Fibroblast of skin of left quadriceps (primary cell): ENCODE measurements around the gene ABRACL.
"Not testable (repeated sequence)": the region's sequence is repeated elsewhere in the genome, so short reads cannot be mapped to it uniquely, and the experiment has no call there.

Experiments
- DNase-seq, 2 experiments: peaks; one replicate each; pipeline ENCODE4 v3.0.0-alpha.2; 2013; ENCODE audit warnings: low read depth in 2 of 2

The ABRACL gene

DNA sequence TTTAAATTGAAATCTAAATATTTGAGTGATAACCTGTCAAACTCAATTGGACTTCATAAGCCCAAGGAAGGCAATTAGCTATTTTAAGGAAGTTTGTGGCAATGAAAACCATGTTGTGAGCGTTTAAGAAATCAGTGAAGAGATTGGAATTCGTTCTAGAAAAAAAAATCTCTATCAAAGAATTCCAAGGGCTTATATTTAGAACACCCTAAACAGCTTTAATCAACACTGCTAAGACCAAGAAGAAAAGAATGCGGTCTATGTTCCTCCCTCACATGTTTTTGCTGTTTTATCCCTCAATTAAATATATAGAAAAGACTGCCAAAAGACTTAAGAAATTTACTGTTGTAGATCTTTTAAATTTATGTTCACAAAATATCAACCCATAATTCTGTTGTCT is 16.6 kb upstream of the ABRACL start:
- no peak for DNase-seq

DNA sequence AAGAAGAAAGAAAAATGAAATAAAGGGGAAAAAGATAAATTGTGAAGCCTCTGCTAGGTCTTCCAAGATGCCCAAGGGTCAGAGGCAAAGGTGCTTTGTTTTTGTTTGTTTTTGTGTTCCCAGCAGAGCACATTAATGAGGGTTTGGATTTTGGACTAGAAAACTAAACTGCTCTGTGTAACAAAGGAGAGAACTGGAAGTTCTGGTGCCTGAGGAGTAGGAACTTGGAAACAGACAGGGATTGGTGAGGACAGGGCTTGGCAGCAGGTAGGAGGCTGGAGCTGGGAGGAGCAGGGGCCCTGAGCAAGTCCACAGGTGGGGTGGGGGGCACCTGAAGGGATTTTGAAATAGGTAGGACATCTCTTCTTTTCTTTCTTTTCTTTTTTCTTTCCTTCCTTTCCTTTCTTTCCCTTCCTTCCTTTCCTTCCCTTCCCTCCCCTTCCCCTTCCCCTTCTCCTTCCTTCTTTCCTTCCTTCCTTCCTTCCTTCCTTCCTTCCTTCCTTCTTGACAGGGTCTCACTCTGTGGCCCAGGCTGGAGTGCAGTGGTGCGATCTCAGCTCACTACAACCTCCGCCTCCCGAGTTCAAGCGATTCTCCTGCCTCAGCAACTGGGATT is 15.3 kb upstream of the ABRACL start:
- no peak for DNase-seq

DNA sequence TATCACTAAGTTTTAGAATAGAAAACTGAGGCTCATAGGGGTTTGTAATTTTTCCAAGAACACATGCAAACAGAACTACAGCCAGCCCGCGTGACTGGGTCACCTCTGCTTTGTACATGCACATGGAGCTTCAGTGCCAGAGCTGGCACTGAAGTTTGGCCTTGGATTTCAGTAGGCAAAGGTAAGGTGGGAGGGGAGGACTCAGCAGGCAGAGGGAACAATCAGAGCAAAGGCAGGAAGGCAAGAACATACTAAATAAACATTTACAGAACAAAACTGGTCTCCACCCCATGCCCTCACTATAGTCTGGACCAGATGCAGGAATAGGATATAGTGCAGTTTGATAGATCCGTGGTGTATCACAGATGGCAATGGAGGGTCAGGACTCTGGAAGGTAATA is 13.6 kb upstream of the ABRACL start:
- DNase-seq, result no peak

DNA sequence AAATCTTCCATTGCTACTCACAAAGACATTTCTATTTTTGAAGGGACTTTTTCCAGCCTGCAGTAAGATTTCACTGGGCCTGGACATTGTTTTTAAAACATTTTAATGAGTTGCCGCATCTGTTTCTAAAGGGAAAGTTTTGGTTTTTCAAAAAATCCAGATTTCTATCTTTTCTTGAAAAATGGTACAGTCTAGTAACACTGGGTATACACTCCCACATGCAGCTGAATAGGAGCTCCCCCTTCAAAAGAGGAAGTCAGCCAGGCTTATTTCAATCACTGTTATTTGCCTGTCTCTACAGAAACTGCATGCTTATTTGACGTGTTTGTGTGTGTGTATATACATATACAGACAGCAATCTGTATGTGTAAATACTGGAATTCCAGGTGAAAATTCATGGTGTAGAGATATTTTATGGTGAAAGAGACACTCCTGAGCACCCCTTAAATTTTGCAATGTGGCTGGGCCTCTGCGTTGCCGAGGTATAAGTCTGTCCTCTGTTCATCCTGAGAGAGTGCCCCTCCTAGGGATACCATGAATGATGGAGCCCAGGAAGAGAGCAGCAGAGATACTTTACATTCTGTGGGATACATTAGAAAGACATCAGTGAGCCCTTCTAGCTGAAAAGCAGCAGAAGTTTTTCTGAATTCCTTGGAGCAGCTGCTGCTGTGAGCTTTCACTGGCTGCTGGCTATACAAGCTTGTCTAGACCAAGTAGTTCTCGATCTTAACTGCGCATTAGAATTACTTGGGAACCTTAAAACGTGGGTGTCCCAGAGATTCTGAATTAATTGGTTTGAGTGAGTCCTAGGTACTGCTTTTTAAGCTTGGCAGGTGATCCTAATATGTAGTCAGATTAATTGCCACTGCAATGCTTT is 12.0 kb upstream of the ABRACL start:
- no peak for DNase-seq

DNA sequence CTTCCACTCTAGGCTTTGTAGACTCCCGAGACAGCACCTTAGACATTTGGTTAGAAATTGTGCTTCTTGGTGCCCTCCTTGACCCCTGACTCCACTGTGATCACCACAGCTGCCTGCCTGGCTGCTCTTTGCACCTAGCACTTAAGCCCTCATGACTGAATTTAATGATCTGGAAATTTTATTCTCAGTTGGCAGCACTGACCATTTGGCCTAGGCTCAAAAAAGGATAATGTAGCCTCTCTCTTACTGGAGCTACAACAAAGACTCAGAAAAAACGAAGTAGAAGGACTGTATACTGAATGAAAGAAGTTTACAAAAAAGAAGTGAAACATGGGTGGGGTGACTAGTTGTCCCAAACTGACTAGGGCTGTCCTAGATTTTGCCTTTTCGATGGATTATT is 11.3 kb upstream of the ABRACL start:
- DNase-seq, result no peak

DNA sequence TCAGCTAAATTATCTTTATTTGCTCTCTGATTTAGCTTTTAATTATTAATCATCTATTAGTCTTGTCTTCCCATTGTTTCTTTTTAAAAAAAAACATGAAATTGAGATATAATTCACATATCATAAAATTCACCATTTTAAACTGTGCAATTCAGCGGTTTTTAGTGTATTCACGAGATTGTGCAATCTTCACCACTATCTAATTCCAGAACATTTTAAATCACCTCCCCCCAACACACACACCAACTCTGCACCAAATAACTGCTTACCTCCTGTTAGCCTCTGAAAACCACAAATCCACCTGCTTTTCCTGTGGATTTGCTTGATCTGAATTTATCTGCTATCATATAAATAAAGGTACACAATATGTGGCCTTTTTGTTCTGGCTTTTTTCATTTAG is 8.8 kb upstream of the ABRACL start:
- DNase-seq, result no peak

DNA sequence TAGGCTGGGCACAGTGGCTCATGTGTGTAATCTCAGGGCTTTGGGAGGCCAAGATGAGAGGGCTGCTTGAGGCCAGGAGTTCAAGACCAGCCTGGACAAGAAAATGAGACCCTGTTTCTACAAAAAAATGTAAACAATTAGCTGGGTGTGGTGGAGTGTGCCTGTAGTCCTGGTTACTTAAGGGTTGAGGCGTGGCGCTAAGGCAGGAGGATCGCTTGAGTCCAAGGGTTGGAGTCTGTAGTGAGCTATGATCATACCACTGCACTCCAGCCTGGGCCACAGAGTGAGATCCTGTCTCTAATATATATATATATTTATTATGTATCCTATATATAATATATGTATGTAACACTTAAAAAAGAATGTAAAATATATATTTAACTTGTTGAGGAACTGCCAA is 7.9 kb upstream of the ABRACL start:
- DNase-seq, result no peak

DNA sequence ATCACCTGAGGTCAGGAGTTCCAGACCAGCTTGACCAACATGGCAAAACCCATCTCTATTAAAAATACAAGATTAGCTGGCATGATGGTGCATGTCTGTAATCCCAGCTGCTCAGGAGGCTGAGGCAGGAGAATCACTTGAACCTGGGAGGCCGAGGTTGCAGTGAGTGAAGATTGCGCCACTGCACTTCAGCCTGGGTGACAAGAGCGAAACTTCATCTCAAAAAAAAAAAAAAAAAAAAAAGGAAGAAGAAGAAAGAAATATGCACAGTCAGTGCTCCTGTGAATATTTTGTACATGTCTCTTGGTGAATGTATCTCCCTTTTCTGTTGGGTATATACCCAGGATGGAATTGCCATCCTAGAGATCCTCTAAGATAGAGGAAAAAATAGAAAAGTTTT is 3.1 kb upstream of the ABRACL start:
- not testable (repeated sequence) for DNase-seq

DNA sequence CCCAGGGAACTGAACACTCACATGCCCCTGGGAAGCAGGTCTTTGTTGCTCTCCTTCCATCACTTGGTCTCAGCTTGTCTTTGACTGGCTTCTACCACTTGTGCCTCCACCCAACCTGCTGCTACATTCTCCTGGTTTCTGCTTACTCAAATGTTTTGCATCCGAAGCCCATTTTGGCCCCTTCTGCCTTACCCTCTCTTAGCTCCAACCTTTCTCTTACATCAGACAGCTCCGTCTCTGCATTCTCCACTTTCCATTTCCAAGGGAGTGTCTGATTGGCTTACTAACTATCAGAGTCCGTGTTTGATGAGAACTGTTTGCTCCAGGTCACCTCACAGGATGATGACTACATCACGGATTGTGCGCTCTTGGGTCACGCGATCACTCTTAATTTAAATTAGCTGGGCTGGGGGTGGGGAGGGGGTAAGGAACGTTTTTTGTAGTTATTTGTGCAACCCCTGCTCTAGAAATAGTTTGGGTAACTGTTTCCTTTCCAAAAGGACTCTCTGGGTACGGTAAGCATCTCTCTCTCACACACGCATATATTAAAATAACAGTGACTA is 844 bp upstream of the ABRACL start:
- no peak for DNase-seq

DNA sequence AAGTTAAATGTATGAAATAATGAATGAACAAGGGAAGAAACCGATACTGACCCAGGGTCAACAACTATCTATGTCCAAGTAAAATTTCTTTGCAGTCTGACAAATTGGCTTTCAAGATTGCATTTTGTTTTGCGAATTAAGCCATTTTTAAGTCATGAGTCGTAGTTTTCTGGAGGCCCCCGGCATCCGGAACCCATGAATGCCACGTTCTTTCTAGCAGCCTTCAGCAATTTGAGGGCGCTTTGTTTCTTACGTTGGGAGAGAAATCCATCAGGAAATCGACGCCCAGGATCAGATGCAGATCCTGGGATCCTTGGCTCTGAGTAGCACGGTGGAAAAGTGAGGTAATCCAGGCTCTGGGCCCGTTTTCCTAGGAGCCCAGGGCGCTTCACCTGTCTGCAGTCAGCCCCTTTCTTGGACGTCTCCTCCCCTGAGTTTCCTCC is 309 bp upstream of the ABRACL start:
- peak in 1 of 2 experiments; percentile 21 for DNase-seq

DNA sequence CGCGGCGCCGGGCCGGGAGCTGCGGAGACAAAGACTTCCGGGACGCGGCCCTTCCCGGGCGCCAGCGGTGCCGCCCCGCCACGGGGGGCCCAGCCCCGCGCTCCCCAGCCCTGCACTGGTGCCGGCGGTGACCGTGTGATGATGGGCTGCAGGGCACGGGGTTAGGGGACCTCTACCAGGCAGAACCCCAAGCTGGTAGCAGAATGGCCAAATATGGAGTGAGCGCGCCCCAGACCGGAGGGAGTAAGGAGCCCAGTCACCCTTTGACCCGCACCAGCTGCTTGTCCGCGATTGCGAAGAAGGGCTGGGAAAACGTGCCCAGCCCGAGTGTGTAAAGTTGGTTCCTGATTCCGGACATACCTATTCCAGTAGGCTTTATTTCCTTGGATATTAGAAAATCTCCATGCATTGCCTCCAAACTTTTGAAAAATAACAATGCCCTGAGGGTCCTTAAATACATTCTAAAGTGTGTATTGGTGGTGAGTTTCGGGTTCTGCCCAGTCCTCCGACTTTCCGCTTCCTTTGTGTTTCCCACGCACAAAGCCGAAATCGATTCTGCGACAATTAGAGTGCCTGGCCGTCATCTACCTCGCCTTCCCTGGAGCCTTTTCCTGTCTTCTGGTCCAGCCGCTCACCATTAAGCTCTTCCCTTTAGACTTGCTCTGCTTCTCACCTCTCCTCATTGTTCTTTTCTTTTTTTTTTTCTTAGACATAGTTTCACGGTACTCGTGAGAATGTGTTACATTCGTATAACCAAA is 1.1 kb downstream of the ABRACL start:
- no peak for DNase-seq

DNA sequence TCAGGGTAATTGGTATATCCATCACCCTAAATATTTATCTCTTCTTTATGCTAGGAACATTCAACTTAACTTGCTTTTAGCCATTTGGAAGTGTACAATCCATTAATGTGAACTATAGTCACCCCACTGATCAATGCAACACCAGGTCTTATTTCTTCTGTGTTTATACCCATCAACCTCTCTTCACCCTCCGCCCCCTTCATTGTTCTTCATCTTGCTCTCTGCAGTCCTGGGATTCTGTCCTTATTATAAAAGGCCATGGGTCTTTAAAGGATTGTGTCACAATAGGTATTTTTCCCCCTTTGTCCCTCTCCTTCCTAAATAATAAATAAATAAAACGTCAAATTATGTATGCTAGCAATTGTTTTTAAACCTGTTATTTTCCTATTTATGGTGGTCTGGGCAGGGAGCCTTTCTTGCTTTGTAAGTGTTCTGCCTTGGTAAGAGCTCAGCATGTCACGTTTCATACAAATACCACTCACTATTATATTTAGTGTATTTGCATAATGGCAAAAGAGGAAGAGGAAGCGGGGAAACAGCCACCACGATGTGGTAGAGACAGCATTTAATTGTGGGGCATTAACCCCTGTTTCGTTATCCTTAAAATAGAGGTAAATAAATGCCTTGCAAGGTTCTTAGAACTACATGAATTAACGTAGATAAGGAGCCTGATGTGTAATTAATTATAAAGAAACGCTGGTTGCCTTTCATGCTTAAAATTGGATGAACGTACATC is 1.9 kb downstream of the ABRACL start:
- no peak for DNase-seq

DNA sequence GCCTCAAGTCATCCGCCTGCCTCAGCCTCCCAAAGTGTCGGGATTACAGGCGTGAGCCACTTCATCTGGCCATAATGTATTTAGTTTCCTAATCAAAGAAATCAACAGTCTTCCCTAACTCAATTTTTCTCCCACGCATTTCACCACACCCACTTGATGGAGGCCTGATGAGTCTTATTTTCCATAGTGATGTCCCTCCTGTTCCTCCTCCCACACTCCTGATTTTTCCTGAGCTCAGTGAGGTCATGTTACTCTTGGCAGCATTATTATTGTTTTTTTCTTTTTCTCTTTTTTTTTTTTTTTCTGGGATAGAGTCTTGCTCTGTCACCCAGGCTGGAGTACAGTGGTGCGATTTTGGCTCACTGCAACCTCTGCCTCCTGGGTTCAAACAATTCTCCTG is 8.9 kb downstream of the ABRACL start:
- DNase-seq, result no peak

DNA sequence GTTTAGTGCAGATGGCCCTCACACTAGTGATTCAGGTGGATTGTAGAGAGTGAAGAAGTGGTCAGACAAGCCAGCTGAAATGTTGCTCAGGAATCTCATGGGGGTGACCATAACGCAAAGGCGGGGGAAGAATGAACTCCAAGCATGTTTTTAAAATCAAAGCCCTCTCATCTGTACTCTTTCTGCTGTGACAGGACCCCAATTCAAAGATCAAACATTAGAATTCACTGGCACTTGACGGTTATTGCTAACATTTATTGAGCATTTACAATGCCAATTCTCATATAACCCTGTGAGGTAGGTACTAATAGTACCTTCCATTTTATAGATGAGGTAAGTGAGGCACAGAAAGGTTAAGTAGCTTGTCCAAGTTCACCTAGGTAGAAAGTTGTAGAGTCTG is 15.7 kb downstream of the ABRACL start:
- no peak for DNase-seq

DNA sequence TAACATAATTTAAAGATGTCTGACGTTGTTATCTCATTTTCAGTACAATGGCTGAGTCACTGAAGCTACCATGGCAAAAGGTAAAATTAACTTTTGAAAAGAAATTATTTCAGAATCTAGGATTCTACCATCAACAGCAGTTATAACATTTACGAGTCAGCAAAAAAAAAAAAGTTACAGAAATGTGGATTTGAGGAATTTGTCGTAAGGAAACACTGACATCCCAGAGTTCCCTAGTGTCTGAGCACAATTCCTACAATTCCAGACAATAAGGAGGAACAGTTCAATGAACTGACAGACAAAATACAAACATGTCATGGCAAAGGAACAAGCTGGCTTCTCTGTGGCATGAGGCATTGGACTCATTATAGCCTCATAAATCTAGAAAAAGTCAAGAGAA is 19.1 kb downstream of the ABRACL start:
- no peak for DNase-seq

DNA sequence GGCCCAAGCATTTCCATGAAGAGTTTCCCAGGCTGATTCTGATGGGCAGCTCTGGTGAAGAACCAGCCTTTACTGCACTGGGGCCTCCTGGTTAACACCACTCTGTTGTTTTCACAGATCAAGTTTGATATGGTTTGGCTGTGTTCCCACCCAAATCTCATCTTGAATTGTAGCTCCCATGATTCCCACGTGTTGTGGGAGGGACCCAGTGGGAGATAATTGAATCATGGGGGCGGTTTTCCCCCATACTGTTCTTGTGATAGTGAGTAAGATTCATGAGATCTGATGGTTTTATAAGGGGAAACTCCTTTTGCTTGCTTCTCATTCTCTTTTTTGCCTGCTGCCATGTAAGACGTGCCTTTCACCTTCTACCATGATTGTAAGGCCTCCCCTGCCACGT is 20.4 kb downstream of the ABRACL start:
- not testable (repeated sequence) for DNase-seq

DNA sequence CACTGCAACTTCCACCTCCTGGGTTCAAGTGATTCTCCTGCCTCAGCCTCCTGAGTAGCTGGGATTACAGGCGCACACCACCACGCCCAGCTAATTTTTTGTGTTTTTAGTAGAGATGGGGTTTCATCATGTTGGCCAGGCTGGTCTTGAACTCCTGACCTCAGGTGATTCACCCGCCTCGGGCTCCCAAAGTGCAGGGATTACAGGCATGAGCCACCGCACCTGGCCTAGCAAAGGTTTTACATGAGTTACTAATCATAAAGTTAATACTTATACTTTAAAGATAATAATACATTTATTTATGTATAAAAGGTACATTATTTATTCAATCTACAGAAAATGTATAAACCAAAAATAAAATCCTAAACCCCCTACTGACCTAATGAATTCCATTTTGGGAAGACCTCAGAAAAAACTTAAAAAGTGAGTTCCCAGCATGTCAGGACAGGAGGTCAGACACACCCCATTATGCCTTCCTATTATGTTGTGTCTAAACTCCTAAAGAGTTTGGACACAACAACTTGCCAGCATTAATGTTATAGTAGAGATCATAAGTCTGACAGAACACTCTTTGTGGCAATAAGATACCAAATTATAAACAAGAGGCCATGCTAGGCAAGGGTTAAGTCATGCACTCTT is 21.7 kb downstream of the ABRACL start:
- not testable (repeated sequence) for DNase-seq

DNA sequence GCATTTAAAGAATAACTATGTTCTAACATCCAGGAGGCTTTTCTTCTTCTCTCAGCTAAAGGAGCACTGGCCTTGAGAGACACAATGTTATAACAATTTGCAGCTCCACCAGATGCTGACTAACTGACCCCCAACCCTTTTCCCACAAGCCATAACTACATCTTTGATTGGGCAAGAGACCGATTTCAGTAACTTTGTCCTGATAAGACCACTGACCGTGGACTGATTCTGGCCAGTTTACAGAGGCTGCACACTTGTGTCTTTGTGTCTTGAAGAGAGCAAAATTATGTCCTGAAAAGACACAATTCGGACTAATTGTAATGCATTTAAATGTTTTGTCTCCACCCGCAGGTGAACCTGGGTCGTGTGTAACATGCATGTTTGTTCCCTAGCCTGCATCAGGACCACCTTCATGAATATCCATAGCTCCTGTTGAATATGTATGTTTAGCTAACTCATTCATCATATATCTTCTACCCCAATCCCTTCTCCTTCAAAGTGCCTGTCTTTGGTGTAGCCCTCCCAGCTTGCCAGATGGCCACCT is 22.3 kb downstream of the ABRACL start:
- DNase-seq, result no peak

DNA sequence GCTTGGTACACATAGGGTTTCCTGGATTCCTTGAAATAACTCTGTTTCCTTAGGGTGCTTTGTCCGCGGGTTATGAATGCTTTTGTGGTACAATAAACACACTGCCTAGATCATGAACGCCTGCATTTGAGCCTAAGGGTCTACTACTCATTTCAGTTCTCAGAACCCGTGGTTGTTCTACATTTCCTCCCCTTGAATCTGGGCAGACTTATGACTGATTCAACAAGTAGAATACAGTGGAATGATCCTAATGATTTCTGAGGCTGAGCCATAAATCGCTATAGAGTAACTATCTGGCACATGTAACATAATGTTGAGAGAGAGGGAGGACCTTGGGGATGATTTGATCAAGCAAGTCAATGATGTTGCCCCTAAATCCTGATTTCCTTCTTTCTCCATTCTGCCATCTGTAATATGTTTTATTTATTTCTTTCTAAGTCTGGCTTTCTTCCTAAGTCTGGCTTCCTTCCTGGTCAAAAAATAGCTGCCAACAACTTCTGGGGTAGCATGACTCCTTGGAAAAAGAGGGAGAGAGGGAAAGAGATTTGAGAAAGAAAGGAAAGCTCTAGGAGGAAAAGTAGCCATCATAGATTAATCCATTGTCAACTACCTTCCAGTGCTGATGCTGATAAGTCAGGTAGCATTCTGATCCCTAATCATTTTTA is 23.0 kb downstream of the ABRACL start:
- no peak for DNase-seq

DNA sequence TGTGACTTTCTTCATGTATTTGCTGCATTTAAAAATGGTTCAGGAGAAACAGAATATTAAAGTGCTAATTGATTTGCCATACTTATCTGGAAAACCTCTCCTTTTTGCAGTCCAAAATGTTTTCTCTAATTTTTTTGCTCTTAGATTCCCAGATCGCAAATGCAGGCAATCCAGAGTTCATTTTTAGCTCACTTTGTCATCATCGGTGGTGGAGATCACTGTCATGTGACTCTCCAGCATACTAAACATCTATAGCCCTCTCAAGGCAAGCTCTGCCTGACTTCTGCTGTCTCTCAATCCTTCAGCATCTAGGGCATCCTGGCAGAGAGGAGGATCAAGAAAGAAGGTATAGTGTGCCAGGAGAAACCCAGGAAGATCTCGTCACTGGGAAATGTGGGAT is 24.8 kb downstream of the ABRACL start:
- no peak for DNase-seq
